H9 (cell line): Measurements from ENCODE around the gene TRPV6. TPM values are rescaled to one million over a fixed set of nuclear protein-coding genes. Genes with fewer than 3 reads are reported as not detected.

Source experiments
- DNase-seq: peaks from one replicate; pipeline ENCODE4 v3.0.0-alpha.2; 2017
- H2AFZ ChIP-seq: one replicate; pipeline ENCODE4 v1.6.1; 2013; ENCODE audit warnings: mild to moderate bottlenecking, low read length, control low read depth, moderate library complexity
- H2AK5ac ChIP-seq: 2 replicates; pipeline ENCODE4 v1.6.1; 2013; ENCODE audit warnings: low read length, control low read depth, mixed read lengths; ENCODE audit not compliant: insufficient read length
- H2BK120ac ChIP-seq: one replicate; pipeline ENCODE4 v1.6.1; 2013; ENCODE audit warnings: low read depth, mild to moderate bottlenecking, low read length, control low read depth, inconsistent platforms; ENCODE audit not compliant: poor library complexity, severe bottlenecking
- H2BK12ac ChIP-seq: 2 replicates; pipeline ENCODE4 v1.6.1; 2013; ENCODE audit warnings: low read length, control low read depth, mixed read lengths, low read depth; ENCODE audit not compliant: insufficient read length
- H2BK15ac ChIP-seq: 2 replicates; pipeline ENCODE4 v1.6.1; 2013; ENCODE audit warnings: low read depth, low read length, control low read depth
- H2BK20ac ChIP-seq: one replicate; pipeline ENCODE4 v1.6.1; 2013; ENCODE audit warnings: low read depth, mild to moderate bottlenecking, low read length, control low read depth, inconsistent platforms; ENCODE audit not compliant: poor library complexity, severe bottlenecking
- H2BK5ac ChIP-seq: 2 replicates; pipeline ENCODE4 v1.6.1; 2013; ENCODE audit warnings: low read length, control low read depth, mixed read lengths; ENCODE audit not compliant: insufficient read length
- H3K14ac ChIP-seq: 2 replicates; pipeline ENCODE4 v1.6.1; 2013; ENCODE audit warnings: low read length, control low read depth; ENCODE audit not compliant: insufficient read depth
- H3K18ac ChIP-seq: 2 replicates; pipeline ENCODE4 v1.6.1; 2013; ENCODE audit warnings: low read depth, mild to moderate bottlenecking, mixed read lengths, low read length, control low read depth; ENCODE audit not compliant: insufficient read length
- H3K23ac ChIP-seq: 2 replicates; pipeline ENCODE4 v1.6.1; 2013; ENCODE audit warnings: low read length, control low read depth, mixed read lengths, low read depth; ENCODE audit not compliant: insufficient read length
- H3K23me2 ChIP-seq: 2 replicates; pipeline ENCODE4 v1.6.1; 2013; ENCODE audit warnings: low read depth, mild to moderate bottlenecking, mixed read lengths, low read length, control low read depth; ENCODE audit not compliant: insufficient read length, poor library complexity, severe bottlenecking
- H3K27ac ChIP-seq: 2 replicates; pipeline ENCODE4 v1.5.1; 2013; ENCODE audit warnings: low read length, control low read depth, mixed read lengths, low read depth; ENCODE audit not compliant: insufficient read length
- H3K27me3 ChIP-seq: 2 replicates; pipeline ENCODE4 v1.6.1; 2013; ENCODE audit warnings: low read length, control low read depth, inconsistent platforms; ENCODE audit not compliant: insufficient read depth
- H3K4ac ChIP-seq: 2 replicates; pipeline ENCODE4 v1.6.1; 2013; ENCODE audit warnings: low read depth, mild to moderate bottlenecking, control low read depth, inconsistent platforms, low read length, moderate library complexity
- H3K4me1 ChIP-seq: 2 replicates; pipeline ENCODE4 v1.6.1; 2013; ENCODE audit warnings: low read length, control low read depth, inconsistent platforms; ENCODE audit not compliant: insufficient read depth
- H3K4me2 ChIP-seq: 2 replicates; pipeline ENCODE4 v1.6.1; 2013; ENCODE audit warnings: low read length, control low read depth, mixed read lengths; ENCODE audit not compliant: insufficient read length, insufficient read depth
- H3K56ac ChIP-seq: 2 replicates; pipeline ENCODE4 v1.6.1; 2013; ENCODE audit warnings: low read depth, mild to moderate bottlenecking, mixed read lengths, low read length, control low read depth; ENCODE audit not compliant: insufficient read length
- H3K79me1 ChIP-seq: 2 replicates; pipeline ENCODE4 v1.6.1; 2013; ENCODE audit warnings: low read depth, mild to moderate bottlenecking, moderate library complexity, low read length, control low read depth, inconsistent platforms; ENCODE audit not compliant: insufficient read depth, poor library complexity, severe bottlenecking
- H3K79me2 ChIP-seq: 2 replicates; pipeline ENCODE4 v1.6.1; 2013; ENCODE audit warnings: low read length, control low read depth, inconsistent platforms; ENCODE audit not compliant: insufficient read depth
- H3K9ac ChIP-seq: 2 replicates; pipeline ENCODE4 v1.6.1; 2013; ENCODE audit warnings: low read length, control low read depth, mixed read lengths; ENCODE audit not compliant: insufficient read length; ENCODE audit errors: extremely low read depth
- H3K9me3 ChIP-seq: one replicate; pipeline ENCODE4 v1.6.1; 2013; ENCODE audit warnings: low read depth, low read length, inconsistent platforms; ENCODE audit not compliant: control insufficient read depth
- H3T11ph ChIP-seq: one replicate; pipeline ENCODE4 v1.6.1; 2013; ENCODE audit warnings: mild to moderate bottlenecking, low read length, control low read depth, inconsistent platforms
- H4K20me1 ChIP-seq: one replicate; pipeline ENCODE4 v1.6.1; 2013; ENCODE audit not compliant: control insufficient read depth, insufficient read length, insufficient read depth
- H4K5ac ChIP-seq: 2 replicates; pipeline ENCODE4 v1.6.1; 2013; ENCODE audit warnings: low read depth, mild to moderate bottlenecking, mixed read lengths, low read length, control low read depth; ENCODE audit not compliant: insufficient read length
- H4K8ac ChIP-seq: replicated peaks from 2 replicates; pipeline ENCODE4 v1.6.1; 2013; ENCODE audit warnings: low read length, control low read depth, mixed read lengths, low read depth; ENCODE audit not compliant: insufficient read length
- H4K91ac ChIP-seq: 2 replicates; pipeline ENCODE4 v1.6.1; 2013; ENCODE audit warnings: low read depth, mild to moderate bottlenecking, moderate library complexity, mixed read lengths, low read length, control low read depth; ENCODE audit not compliant: insufficient read length
- H3K27ac Mint-ChIP-seq, 3 experiments: 2 replicates in 2 of 3; 3 replicates in 1 of 3; pipeline ENCODE4 v1.8.0; 2020 to 2021; ENCODE audit warnings: mixed read lengths in 3 of 3, mild to moderate bottlenecking in 1 of 3, moderate library complexity in 1 of 3
- H3K27me3 Mint-ChIP-seq: 2 replicates; pipeline ENCODE4 v1.8.0; 2021; ENCODE audit warnings: low read depth, mild to moderate bottlenecking, moderate library complexity, mixed read lengths
- H3K36me3 Mint-ChIP-seq, 3 experiments: 2 replicates in 2 of 3; 3 replicates in 1 of 3; pipeline ENCODE4 v1.8.0; 2020 to 2021; ENCODE audit warnings: low read depth in 3 of 3, mixed read lengths in 3 of 3; ENCODE audit not compliant: insufficient read depth in 1 of 3
- H3K4me1 Mint-ChIP-seq, 2 experiments: 2 replicates each; pipeline ENCODE4 v1.8.0; 2020; ENCODE audit warnings: mixed read lengths in 2 of 2
- H3K4me3 Mint-ChIP-seq, 2 experiments: 2 replicates in 1 of 2; 3 replicates in 1 of 2; pipeline ENCODE4 v1.8.0; 2020 to 2021; ENCODE audit warnings: mild to moderate bottlenecking in 2 of 2, mixed read lengths in 2 of 2, moderate library complexity in 1 of 2
- H3K9me3 Mint-ChIP-seq, 2 experiments: 2 replicates in 1 of 2; 3 replicates in 1 of 2; pipeline ENCODE4 v1.8.0; 2020; ENCODE audit warnings: mild to moderate bottlenecking in 2 of 2, mixed read lengths in 2 of 2, moderate library complexity in 1 of 2
- WGBS: extraction: QIAGEN DNeasy Blood & Tissue Kit; methylation state at CpG from one replicate; pipeline ENCODE4 v1.1.7; 2013; ENCODE audit warnings: missing lambda C conversion rate, low lambda C conversion rate, mixed read lengths; ENCODE audit not compliant: insufficient read length; ENCODE audit errors: extremely low coverage; 5-methylcytosine and 5-hydroxymethylcytosine counted together
- total RNA-seq: library from RNA; stranded (reverse); gene quantifications from 2 replicates; pipeline ENCODE4 v1.2.1, GENCODE V29; 2021
- TF ChIP-seq, protein P1 (sequence below): fragments of 200-600 bp; sonication (generic); conservative IDR thresholded peaks from 3 replicates; pipeline ENCODE4 v1.8.0; 2021; ENCODE audit warnings: antibody characterized with exemption, mild to moderate bottlenecking

The TRPV6 gene
- total RNA-seq, 1 experiment from 2014 or later, result 0.61 TPM

DNA sequence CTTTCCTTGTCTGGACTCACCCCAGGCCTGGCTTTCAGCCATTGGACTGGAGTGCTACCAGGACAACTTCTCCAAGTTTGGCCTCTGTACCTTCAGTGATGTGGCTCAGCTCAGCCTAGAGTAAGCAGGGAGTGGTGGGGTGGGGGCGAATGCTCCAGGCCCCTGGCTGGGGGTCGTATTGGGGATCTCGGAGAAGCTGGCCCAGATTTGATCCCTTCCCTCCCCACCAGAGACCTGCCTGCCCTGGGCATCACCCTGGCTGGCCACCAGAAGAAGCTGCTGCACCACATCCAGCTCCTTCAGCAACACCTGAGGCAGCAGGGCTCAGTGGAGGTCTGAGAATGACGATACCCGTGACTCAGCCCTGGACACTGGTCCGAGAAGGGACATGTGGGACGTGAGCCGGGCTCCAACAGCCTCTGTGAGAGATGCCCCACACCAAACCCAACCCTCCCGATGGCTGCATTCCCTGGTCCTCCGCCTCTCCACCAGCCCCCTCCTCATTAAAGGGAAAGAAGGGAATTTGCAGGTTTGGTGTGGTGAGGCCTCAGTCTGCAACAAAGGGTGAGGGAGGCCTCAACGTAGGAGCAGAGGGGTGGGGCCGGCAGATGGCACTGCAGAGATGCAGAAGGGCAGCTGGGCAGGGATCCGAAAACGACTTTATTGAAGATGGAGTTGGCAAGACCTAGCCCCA, 14.8 kb downstream of the TRPV6 start:
- no peaks in the 10 kb centered on the region for H3K79me2 ChIP-seq
- no peaks in the 10 kb centered on the region for H4K20me1 ChIP-seq
- H4K8ac ChIP-seq, result no peak overlapping the region
- no peaks in the 10 kb centered on the region for H3K23me2 ChIP-seq
- no peak overlapping the region for H4K91ac ChIP-seq
- Mint-ChIP-seq H3K4me3 (no peak overlapping the region), H3K27ac (no peak overlapping the region), H3K4me1 (peaks cover 5 to 7% of the 10 kb centered on the region in 2 experiments), H3K27me3 (peaks cover 4% of the 10 kb centered on the region), H3K9me3 (peaks cover 0 to 5% of the 10 kb centered on the region in 2 experiments; a peak in 2 of 5 replicates), H3K36me3 (peaks cover 0 to 22% (median 10%) of the 10 kb centered on the region in 3 experiments; a peak in 6 of 7 replicates)
- no peak overlapping the region for H3K23ac ChIP-seq
- no peak overlapping the region for H3K14ac ChIP-seq
- no peak overlapping the region for H2AFZ ChIP-seq
- H3K4ac ChIP-seq, result no peak overlapping the region
- H2AK5ac ChIP-seq, result no peak overlapping the region
- no peak overlapping the region for H3K4me2 ChIP-seq
- H3T11ph ChIP-seq, result no peak overlapping the region
- H3K4me1 ChIP-seq, result no peaks in the 10 kb centered on the region; the same call in 1 of the 2 replicates
- no peaks in the 10 kb centered on the region for H3K79me1 ChIP-seq
- peak; percentile 18 for DNase-seq
- H2BK120ac ChIP-seq, result no peak overlapping the region
- no peaks in the 10 kb centered on the region for H3K27me3 ChIP-seq
- H2BK15ac ChIP-seq, result no peak overlapping the region
- no peak overlapping the region for H3K27ac ChIP-seq
- TF ChIP-seq, protein P1, sequence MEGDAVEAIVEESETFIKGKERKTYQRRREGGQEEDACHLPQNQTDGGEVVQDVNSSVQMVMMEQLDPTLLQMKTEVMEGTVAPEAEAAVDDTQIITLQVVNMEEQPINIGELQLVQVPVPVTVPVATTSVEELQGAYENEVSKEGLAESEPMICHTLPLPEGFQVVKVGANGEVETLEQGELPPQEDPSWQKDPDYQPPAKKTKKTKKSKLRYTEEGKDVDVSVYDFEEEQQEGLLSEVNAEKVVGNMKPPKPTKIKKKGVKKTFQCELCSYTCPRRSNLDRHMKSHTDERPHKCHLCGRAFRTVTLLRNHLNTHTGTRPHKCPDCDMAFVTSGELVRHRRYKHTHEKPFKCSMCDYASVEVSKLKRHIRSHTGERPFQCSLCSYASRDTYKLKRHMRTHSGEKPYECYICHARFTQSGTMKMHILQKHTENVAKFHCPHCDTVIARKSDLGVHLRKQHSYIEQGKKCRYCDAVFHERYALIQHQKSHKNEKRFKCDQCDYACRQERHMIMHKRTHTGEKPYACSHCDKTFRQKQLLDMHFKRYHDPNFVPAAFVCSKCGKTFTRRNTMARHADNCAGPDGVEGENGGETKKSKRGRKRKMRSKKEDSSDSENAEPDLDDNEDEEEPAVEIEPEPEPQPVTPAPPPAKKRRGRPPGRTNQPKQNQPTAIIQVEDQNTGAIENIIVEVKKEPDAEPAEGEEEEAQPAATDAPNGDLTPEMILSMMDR, result no peak
- no peak overlapping the region for H3K9ac ChIP-seq
- H2BK12ac ChIP-seq, result no peak overlapping the region
- H4K5ac ChIP-seq, result no peak overlapping the region
- no peaks in the 10 kb centered on the region for H3K9me3 ChIP-seq
- H3K56ac ChIP-seq, result no peak overlapping the region
- no peak overlapping the region for H2BK5ac ChIP-seq
- H3K18ac ChIP-seq, result no peak overlapping the region
- no CpG with 5 or more reads among the region's 14 CpGs for WGBS
- H2BK20ac ChIP-seq, result no peak overlapping the region
